ENCODE results near the gene TRAPPC6A.

- TF ChIP-seq POLR2A (IDR thresholded peaks at IDR 0.05) = no peak
- TF ChIP-seq, protein P1, sequence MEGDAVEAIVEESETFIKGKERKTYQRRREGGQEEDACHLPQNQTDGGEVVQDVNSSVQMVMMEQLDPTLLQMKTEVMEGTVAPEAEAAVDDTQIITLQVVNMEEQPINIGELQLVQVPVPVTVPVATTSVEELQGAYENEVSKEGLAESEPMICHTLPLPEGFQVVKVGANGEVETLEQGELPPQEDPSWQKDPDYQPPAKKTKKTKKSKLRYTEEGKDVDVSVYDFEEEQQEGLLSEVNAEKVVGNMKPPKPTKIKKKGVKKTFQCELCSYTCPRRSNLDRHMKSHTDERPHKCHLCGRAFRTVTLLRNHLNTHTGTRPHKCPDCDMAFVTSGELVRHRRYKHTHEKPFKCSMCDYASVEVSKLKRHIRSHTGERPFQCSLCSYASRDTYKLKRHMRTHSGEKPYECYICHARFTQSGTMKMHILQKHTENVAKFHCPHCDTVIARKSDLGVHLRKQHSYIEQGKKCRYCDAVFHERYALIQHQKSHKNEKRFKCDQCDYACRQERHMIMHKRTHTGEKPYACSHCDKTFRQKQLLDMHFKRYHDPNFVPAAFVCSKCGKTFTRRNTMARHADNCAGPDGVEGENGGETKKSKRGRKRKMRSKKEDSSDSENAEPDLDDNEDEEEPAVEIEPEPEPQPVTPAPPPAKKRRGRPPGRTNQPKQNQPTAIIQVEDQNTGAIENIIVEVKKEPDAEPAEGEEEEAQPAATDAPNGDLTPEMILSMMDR (IDR thresholded peaks at IDR 0.05 in 4 of 5, conservative IDR thresholded peaks at IDR 0.05 in 1 of 5) = no peak
These were observed 28.3 kb upstream of the TRAPPC6A start for GRCh38 chr19:45206328-45206727.
